CD4-positive, alpha-beta memory T cell (primary cell): ENCODE measurements around the gene CENPP. TPM values are rescaled to one million over a fixed set of nuclear protein-coding genes. Genes with fewer than 3 reads are reported as not detected.

Source experiments
- CTCF ChIA-PET: fragments of 350-600 bp; sonication (Branson Sonifier 250); formaldehyde crosslinking; loops from one replicate; lab custom pipeline; 2021; ENCODE audit warnings: inconsistent platforms; ENCODE audit not compliant: partially characterized antibody; lab: Charles Lee
- POLR2A ChIA-PET: fragments of 350-600 bp; sonication (Branson Sonifier 250); formaldehyde crosslinking; loops from one replicate; lab custom pipeline; 2021; ENCODE audit not compliant: partially characterized antibody; lab: Charles Lee
- DNase-seq, 5 donors: peaks; one replicate each; pipeline versions ENCODE4 v3.0.0 to v3.0.0-alpha.2; 2020 to 2022; ENCODE audit warnings: mixed read lengths in 1 of 5
- H3K27ac ChIP-seq: one replicate; pipeline ENCODE4 v1.7.0; 2013; ENCODE audit warnings: low read depth, low read length
- H3K27me3 ChIP-seq: 2 replicates; pipeline ENCODE4 v1.7.0; 2013; ENCODE audit warnings: mild to moderate bottlenecking, low read length, moderate library complexity; ENCODE audit not compliant: insufficient read depth
- H3K36me3 ChIP-seq: 2 replicates; pipeline ENCODE4 v1.7.0; 2013; ENCODE audit warnings: mild to moderate bottlenecking, low read length, moderate library complexity; ENCODE audit not compliant: insufficient read depth
- H3K4me1 ChIP-seq: 2 replicates; pipeline ENCODE4 v1.7.0; 2013; ENCODE audit warnings: mild to moderate bottlenecking, low read length, moderate library complexity; ENCODE audit not compliant: insufficient read depth
- H3K4me3 ChIP-seq, 2 donors: one replicate each; pipeline ENCODE4 v1.7.0; 2013; ENCODE audit warnings: low read length in 2 of 2, mild to moderate bottlenecking in 1 of 2
- H3K9me3 ChIP-seq, 2 donors: one replicate each; pipeline ENCODE4 v1.7.0; 2013; ENCODE audit warnings: low read length in 2 of 2, control low read depth in 1 of 2; ENCODE audit not compliant: control insufficient read depth in 1 of 2
- H3K27ac Mint-ChIP-seq, 7 donors: one replicate each; pipeline ENCODE4 v1.8.0; 2020 to 2021; ENCODE audit warnings: mixed read lengths in 7 of 7, mild to moderate bottlenecking in 6 of 7, inconsistent platforms in 3 of 7, moderate library complexity in 3 of 7
- H3K27me3 Mint-ChIP-seq, 2 donors: one replicate each; pipeline ENCODE4 v1.8.0; 2020 to 2021; ENCODE audit warnings: mixed read lengths in 2 of 2
- H3K36me3 Mint-ChIP-seq, 2 donors: one replicate each; pipeline ENCODE4 v1.8.0; 2020 to 2021; ENCODE audit warnings: mixed read lengths in 2 of 2, inconsistent platforms in 1 of 2, mild to moderate bottlenecking in 1 of 2
- H3K4me1 Mint-ChIP-seq, 4 donors: one replicate each; pipeline ENCODE4 v1.8.0; 2020 to 2021; ENCODE audit warnings: mixed read lengths in 4 of 4, mild to moderate bottlenecking in 1 of 4
- H3K4me3 Mint-ChIP-seq, 8 donors: one replicate each; pipeline ENCODE4 v1.8.0; 2020 to 2021; ENCODE audit warnings: mixed read lengths in 8 of 8, mild to moderate bottlenecking in 7 of 8, moderate library complexity in 6 of 8, inconsistent platforms in 3 of 8
- H3K9me3 Mint-ChIP-seq, 8 donors: one replicate each; pipeline ENCODE4 v1.8.0; 2020 to 2021; ENCODE audit warnings: mixed read lengths in 8 of 8, mild to moderate bottlenecking in 5 of 8, inconsistent platforms in 3 of 8, moderate library complexity in 1 of 8
- intact Hi-C: fragments of 100-400 bp; cut with micrococcal nuclease; formaldehyde crosslinking; loops from one replicate; pipeline ENCODE4 v1.15.1; 2023
- polyA plus RNA-seq, 2 donors: library from polyadenylated mRNA; unstranded; fragments of 300-500 nt; fragmentation: Illumina TruSeq; gene quantifications; one replicate each; pipeline ENCODE4 v1.2.3, GENCODE V29; 2021
- total RNA-seq, 2 experiments: library from RNA; stranded (reverse); gene quantifications; one replicate each; pipeline ENCODE4 v1.2.3, GENCODE V29; 2021

Gene CENPP
- total and polyA plus RNA-seq, 4 experiments from 2014 or later, result 0.55 to 9.5 (median 3.4) TPM

DNA sequence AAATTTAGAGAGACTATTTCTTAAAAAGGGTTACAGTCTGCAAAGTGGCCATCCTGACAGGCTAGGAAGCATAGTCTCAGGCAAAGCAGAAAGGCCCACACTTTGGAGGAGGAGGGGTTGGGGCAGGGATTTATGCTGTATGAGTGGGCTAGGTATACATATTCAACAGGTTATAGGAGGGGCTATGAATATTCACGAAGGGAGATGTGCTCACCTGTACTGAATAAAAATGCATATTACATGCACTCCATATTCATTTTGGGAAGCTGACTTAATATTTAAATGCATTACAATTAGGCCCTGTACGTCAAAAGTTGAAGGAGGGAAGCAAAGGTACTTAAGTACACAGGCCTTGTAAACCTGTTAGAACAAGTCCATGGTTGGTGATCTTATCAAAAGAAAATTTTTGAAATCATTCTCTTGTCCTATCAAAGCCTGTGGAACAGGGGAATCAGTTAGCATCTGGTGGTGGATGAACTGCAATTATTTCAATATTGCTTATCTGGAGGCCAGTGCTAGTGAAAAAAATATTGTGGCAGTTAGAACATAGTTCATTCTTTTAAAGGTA, 1.6 kb downstream of the CENPP start:
- Histone ChIP-seq H3K4me3 (no peak overlapping the region), H3K36me3 (peaks cover 9% of the 10 kb centered on the region), H3K4me1 (peaks cover 26% of the 10 kb centered on the region), H3K9me3 (no peaks in the 10 kb centered on the region), H3K27me3 (no peaks in the 10 kb centered on the region), H3K27ac (no peak overlapping the region)
- no peaks in the 10 kb centered on the region for H3K9me3 Mint-ChIP-seq
- no peaks in the 10 kb centered on the region for H3K27me3 Mint-ChIP-seq
- peak overlapping the region in 6 of 8 donors; percentile 23 to 99 (median 96) for H3K4me3 Mint-ChIP-seq
- H3K36me3 Mint-ChIP-seq, result peaks cover 6 to 20% of the 10 kb centered on the region in 2 donors
- intact Hi-C loops, result loop anchor here (10.0 kb wide), 1 partner anchor 903 kb away; the partner anchor contains the start of gene NFIL3
- ChIA-PET CTCF (interaction anchor here (1.4 kb wide), 1 partner anchor 28 kb away, joined by 3 read pairs; no protein-coding TSS in a partner anchor), POLR2A (no interaction called here)
- no peak for DNase-seq
- peaks cover 8 to 38% (median 29%) of the 10 kb centered on the region in 4 donors for H3K4me1 Mint-ChIP-seq
- H3K27ac Mint-ChIP-seq, result peak overlapping the region in 4 of 7 donors; percentile 14 to 91 (median 50)

DNA sequence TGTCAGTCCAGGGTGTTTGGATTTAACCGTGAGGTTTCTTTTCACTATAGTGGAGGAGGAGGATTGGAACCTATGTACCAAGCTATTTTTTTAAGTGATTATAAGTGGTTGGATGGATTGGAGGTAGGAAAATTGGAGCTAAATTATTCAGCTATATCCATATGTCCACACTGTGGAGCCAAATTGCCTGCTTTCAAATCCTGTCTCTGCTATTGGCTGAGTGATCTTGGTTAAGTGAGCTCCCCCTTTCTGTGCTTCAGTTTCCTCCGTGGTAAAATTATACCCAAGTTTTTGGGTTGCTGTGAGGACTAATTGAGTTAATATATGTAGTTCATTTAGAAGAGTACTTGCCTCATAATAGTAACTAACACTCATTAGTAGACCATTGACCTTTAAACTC, 2.5 kb downstream of the CENPP start:
- no peaks in the 10 kb centered on the region for H3K27me3 Mint-ChIP-seq
- H3K27ac Mint-ChIP-seq, result no peak overlapping the region
- no peak for DNase-seq
- H3K36me3 ChIP-seq, result peaks cover under 1% of the 10 kb centered on the region
- no peaks in the 10 kb centered on the region for H3K9me3 Mint-ChIP-seq
- H3K4me3 Mint-ChIP-seq, result no peak overlapping the region
- CTCF ChIA-PET, result interaction anchor here (1.0 kb wide), 1 partner anchor 188 kb away, joined by 3 read pairs; no protein-coding TSS in a partner anchor
- H3K27ac ChIP-seq, result no peak overlapping the region
- peaks cover 8 to 31% (median 23%) of the 10 kb centered on the region in 4 donors for H3K4me1 Mint-ChIP-seq
- H3K27me3 ChIP-seq, result no peaks in the 10 kb centered on the region
- H3K9me3 ChIP-seq, result no peaks in the 10 kb centered on the region
- peaks cover 23% of the 10 kb centered on the region for H3K4me1 ChIP-seq
- H3K4me3 ChIP-seq, result no peak overlapping the region
- intact Hi-C loops, result loop anchor here (10.0 kb wide), 1 partner anchor 903 kb away; the partner anchor contains the start of gene NFIL3
- POLR2A ChIA-PET, result no interaction called here
- peaks cover 0 to 12% of the 10 kb centered on the region in 2 donors for H3K36me3 Mint-ChIP-seq

- POLR2A ChIA-PET, result no interaction called here
- H3K27ac ChIP-seq, result no peak overlapping the region
- H3K27me3 ChIP-seq, result no peaks in the 10 kb centered on the region
- Mint-ChIP-seq H3K36me3 (no peaks in the 10 kb centered on the region), H3K9me3 (no peaks in the 10 kb centered on the region), H3K27me3 (no peaks in the 10 kb centered on the region), H3K4me1 (no peaks in the 10 kb centered on the region), H3K27ac (no peak overlapping the region), H3K4me3 (no peak overlapping the region)
- no peaks in the 10 kb centered on the region for H3K36me3 ChIP-seq
- CTCF ChIA-PET, result interaction anchor here (1.1 to 1.8 kb wide), 2 partner anchors 8 to 194 kb away, joined by 5 read pairs; partner anchors contain the start of gene NOL8
- no peaks in the 10 kb centered on the region for H3K9me3 ChIP-seq
- intact Hi-C loops, result no loop called here
- H3K4me1 ChIP-seq, result no peaks in the 10 kb centered on the region
- H3K4me3 ChIP-seq, result no peak overlapping the region
- no peak for DNase-seq
Measured at GRCh38 chr9:92332577-92333281, 7.0 kb downstream of the CENPP start.

DNA sequence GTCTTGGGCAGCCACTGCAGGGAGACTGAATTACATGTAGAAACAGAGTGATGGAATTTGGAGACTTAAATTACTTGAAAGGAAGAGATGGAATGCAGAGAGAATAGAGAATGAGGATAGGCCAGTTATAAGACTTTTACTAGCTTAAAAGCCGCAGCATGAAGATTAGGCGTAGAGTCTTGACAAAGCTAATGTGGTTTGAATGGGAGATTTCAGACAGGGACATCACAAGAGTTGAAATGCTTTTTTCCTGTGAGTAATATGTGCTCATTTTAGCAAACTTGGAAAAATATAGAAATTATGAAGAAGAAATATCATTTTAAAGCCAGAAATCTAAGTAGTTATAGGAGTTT, 7.5 kb downstream of the CENPP start:
- no peak for DNase-seq
- Histone ChIP-seq H3K27ac (no peak overlapping the region), H3K36me3 (no peaks in the 10 kb centered on the region), H3K4me1 (no peaks in the 10 kb centered on the region), H3K4me3 (no peak overlapping the region), H3K27me3 (no peaks in the 10 kb centered on the region), H3K9me3 (no peaks in the 10 kb centered on the region)
- Mint-ChIP-seq H3K36me3 (no peaks in the 10 kb centered on the region), H3K4me1 (no peaks in the 10 kb centered on the region), H3K27ac (no peak overlapping the region), H3K9me3 (no peaks in the 10 kb centered on the region), H3K27me3 (no peaks in the 10 kb centered on the region), H3K4me3 (no peak overlapping the region)
- intact Hi-C loops, result no loop called here
- ChIA-PET POLR2A (no interaction called here), CTCF (interaction anchor here (1.1 to 1.8 kb wide), 2 partner anchors 9 to 194 kb away, joined by 5 read pairs; partner anchors contain the start of gene NOL8)

GRCh38 chr9:92341578-92341977, 15.8 kb downstream of the CENPP start:
- peaks cover 0 to under 1% (median under 1%) of the 10 kb centered on the region in 4 donors for H3K4me1 Mint-ChIP-seq
- Histone ChIP-seq H3K4me3 (no peak overlapping the region), H3K27me3 (no peaks in the 10 kb centered on the region), H3K4me1 (no peaks in the 10 kb centered on the region), H3K36me3 (no peaks in the 10 kb centered on the region), H3K27ac (no peak overlapping the region), H3K9me3 (no peaks in the 10 kb centered on the region)
- peaks cover 7 to 20% of the 10 kb centered on the region in 2 donors for H3K36me3 Mint-ChIP-seq
- CTCF ChIA-PET, result no interaction called here
- no peak overlapping the region for H3K27ac Mint-ChIP-seq
- no peaks in the 10 kb centered on the region for H3K27me3 Mint-ChIP-seq
- H3K9me3 Mint-ChIP-seq, result peaks cover 0 to 7% (median 4%) of the 10 kb centered on the region in 8 donors
- intact Hi-C loops, result loop anchor here (10.0 kb wide), 1 partner anchor 103 kb away; no protein-coding TSS in a partner anchor
- no peak overlapping the region for H3K4me3 Mint-ChIP-seq
- POLR2A ChIA-PET, result no interaction called here
- DNase-seq, result no peak

DNA sequence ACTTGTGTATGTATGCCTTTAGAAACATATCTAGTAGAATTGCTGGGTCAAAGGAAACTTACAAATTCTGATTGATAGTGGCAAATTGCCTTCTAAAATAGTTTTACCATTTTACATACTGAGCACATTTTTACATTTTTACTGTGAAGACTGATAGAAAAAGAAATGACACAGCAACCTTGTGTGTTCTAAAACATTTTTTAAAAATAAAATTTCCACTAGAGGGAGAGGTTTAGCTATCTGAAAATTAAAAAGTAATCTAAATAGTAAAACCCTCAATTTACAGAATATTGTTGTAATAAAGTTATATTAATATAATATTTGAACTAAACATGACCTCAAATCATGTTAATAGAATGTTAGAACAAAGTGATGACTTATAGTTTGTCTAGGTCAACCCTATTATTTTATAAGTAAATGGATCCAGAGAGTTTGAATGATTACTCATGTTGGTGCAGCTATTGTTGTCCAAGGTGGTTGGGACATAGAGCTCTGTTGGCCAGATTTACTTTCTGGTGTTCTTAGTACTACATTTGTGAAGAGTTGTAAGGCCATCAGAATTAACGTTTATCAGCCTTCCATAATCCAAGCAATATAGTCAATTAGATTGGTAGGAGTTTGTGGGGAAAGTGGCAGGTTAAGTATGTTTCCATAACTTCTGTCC, 17.2 kb downstream of the CENPP start:
- H3K9me3 Mint-ChIP-seq, result peaks cover 0 to 7% (median 4%) of the 10 kb centered on the region in 8 donors
- peaks cover 7 to 20% of the 10 kb centered on the region in 2 donors for H3K36me3 Mint-ChIP-seq
- DNase-seq, result no peak
- no peaks in the 10 kb centered on the region for H3K9me3 ChIP-seq
- H3K27ac Mint-ChIP-seq, result no peak overlapping the region
- POLR2A ChIA-PET, result no interaction called here
- H3K4me3 ChIP-seq, result no peak overlapping the region
- no peaks in the 10 kb centered on the region for H3K4me1 ChIP-seq
- no peaks in the 10 kb centered on the region for H3K36me3 ChIP-seq
- H3K4me3 Mint-ChIP-seq, result no peak overlapping the region
- H3K27me3 ChIP-seq, result no peaks in the 10 kb centered on the region
- no peaks in the 10 kb centered on the region for H3K27me3 Mint-ChIP-seq
- intact Hi-C loops, result loop anchor here (10.0 kb wide), 1 partner anchor 102 kb away; no protein-coding TSS in a partner anchor
- peaks cover 0 to 2% (median under 1%) of the 10 kb centered on the region in 4 donors for H3K4me1 Mint-ChIP-seq
- no peak overlapping the region for H3K27ac ChIP-seq
- CTCF ChIA-PET, result no interaction called here

DNA sequence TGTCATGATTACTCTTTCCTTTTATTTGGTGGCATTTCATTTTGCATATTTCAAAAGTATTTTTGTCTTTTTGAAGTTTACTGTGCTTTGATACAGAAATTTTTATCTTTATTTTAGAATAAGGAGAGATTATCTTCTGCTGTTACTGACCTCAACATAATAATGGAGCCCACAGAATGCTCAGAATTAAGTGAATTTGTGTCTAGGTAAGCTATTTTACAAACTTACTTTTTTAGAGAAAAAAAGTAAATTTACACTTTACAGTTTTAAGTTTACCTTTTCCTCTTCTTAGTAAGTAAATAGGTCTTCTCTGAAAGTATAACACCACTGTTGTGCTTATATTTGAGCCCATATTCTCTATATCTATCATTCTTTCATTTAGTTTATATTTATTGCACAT, 19.8 kb downstream of the CENPP start:
- H3K27ac Mint-ChIP-seq, result no peak overlapping the region

More for the DNA sequence above, 19.8 kb downstream of the CENPP start:
- no peak overlapping the region for H3K4me3 ChIP-seq
- H3K4me1 ChIP-seq, result no peaks in the 10 kb centered on the region
- peaks cover 0 to 2% (median under 1%) of the 10 kb centered on the region in 4 donors for H3K4me1 Mint-ChIP-seq
- peaks cover 0 to 7% (median 4%) of the 10 kb centered on the region in 8 donors for H3K9me3 Mint-ChIP-seq
- intact Hi-C loops, result loop anchor here (10.0 kb wide), 1 partner anchor 99 kb away; no protein-coding TSS in a partner anchor
- no peaks in the 10 kb centered on the region for H3K9me3 ChIP-seq
- ChIA-PET CTCF (no interaction called here), POLR2A (no interaction called here)
- no peak overlapping the region for H3K27ac ChIP-seq
- no peaks in the 10 kb centered on the region for H3K36me3 ChIP-seq
- DNase-seq, result no peak
- H3K4me3 Mint-ChIP-seq, result no peak overlapping the region
- H3K27me3 Mint-ChIP-seq, result no peaks in the 10 kb centered on the region
- peaks cover 3 to 12% of the 10 kb centered on the region in 2 donors for H3K36me3 Mint-ChIP-seq
- H3K27me3 ChIP-seq, result no peaks in the 10 kb centered on the region
